Suppressor macrophage treated with lipopolysaccharide for 4 hours (primary cell): Measurements from ENCODE around the gene MANEA.

Experiments used
- DNase-seq: peaks from one replicate; pipeline ENCODE4 v3.0.0-alpha.2; 2020

Gene MANEA

GRCh38 chr6:95589067-95589466, 11.7 kb downstream of the MANEA start:
- DNase-seq = no peak

- no peak for DNase-seq
Observed at GRCh38 chr6:95589826-95590570, 12.7 kb downstream of the MANEA start.

DNA sequence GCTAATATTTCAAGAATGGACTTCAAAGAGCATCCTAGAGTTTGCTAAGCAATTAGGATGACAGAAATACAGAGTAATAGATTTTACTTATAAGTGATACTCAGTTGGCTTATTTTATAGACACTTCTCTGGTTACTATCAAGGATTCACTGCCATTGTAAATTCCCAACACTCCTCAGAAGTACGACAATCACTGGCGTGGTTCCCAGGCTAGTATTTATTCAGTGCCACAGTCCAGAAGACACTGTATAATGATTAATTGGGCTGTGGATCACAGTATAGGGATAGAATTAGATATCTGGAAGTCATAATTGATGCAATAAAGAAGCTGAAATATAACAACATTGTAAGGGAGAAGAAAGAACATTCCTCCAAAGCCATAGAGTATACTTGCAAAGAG, 15.7 kb downstream of the MANEA start:
- no peak for DNase-seq

DNA sequence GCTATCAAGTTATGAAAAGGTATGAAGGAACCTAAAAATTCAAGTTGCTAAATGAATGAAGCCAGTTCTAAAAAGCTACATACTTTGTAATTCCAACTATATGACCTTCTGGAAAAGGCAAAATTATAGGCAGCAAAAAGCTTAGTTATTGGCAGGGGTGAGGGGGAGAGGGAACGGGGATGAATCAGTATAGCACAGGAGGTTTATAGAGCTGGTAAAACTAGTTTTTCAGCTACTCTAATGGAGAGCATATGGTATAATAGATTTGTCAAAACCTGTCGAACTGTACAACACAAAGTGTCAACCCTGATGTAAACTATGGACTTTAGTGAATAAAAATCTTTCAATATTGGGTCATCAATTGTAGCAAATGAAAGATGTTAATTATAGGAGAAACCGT, 18.7 kb downstream of the MANEA start:
- no peak for DNase-seq

DNA sequence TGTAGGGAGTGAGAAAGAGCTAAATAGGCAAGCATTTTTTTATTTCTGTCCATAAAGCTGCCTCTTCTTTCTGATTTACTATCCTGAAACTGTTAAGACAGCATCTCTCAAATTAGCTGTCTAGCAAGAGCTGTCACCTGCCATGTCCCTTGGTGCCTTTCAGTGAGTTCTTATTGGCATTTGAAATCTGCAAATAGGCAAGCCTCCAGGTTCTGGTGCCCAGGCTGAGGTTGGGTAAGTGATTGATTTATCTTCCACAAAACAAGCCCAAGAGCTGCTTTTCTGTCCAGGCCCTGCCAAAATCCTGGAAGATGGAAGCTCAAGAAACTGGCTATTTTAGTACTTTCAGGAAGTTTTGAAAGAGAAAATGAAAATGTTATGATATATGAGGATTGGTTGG, 22.4 kb downstream of the MANEA start:
- no peak for DNase-seq

DNA sequence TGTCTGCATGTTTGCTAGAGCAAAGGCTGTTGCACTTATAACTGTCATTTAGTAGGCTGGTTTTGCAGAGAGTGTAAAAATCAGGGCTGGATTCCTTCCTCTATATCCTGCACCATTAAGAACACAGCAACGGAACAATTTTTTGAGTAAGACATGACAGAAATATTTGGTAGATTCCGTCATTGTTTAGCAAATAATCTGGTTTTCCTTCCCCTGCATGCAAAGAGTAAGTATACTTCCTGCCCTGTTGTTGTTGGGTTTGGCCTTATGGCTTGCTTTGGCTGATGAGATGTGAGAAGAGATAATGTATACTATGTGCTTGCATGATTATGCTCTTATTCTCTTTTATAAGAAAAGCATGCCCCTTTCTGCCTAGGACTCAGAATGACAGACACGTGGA, 23.8 kb downstream of the MANEA start:
- DNase-seq = no peak

- DNase-seq = no peak
Observed at GRCh38 chr6:95614094-95614493, 36.8 kb downstream of the MANEA start.

DNA sequence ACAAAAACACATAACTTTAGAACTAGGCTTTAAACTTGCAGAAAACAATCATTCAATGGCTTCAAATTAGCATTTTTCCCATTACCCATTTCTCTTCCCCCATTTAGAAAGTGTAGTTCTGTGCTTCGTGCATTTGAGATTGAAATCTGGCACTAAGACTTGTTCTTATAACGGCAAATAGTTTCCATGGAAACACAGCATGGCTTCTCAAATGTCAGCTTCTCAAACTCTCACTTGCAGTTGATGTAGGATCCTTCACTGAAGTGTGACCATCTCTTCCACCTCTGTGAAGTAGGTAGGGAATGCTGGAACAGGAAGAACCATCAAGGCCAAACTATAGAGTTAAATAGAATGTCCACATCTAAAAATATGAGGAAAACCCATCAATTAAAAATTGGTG, 52.2 kb downstream of the MANEA start:
- no peak for DNase-seq

GRCh38 chr6:95636552-95637431, 59.5 kb downstream of the MANEA start:
- DNase-seq = no peak

GRCh38 chr6:95648636-95649035, 71.3 kb downstream of the MANEA start:
- DNase-seq = no peak

- DNase-seq = no peak
Observed at GRCh38 chr6:95649451-95649850, 72.1 kb downstream of the MANEA start.

GRCh38 chr6:95654176-95654575, 76.8 kb downstream of the MANEA start:
- DNase-seq = no peak

GRCh38 chr6:95658886-95659285, 81.6 kb downstream of the MANEA start:
- no peak for DNase-seq
